K562 (cell line): Measurements from ENCODE around the gene PTX3. TPM values are rescaled to one million over a fixed set of nuclear protein-coding genes. Genes with fewer than 3 reads are reported as not detected.

Experiments used
- ATAC-seq: fragments of 200-7000 bp; cut with Tn5 transposase; 3 replicates; pipeline ENCODE4 v1.9.1; 2020; ENCODE audit warnings: moderate library complexity
- BruUV-seq: library from RNA; stranded (reverse); fragments of 400-500 nt; replicated peaks from 2 replicates; lab custom pipeline; 2021; lab: Mats Ljungman, UMichigan
- CTCF ChIA-PET: fragments of 300-600 bp; formaldehyde crosslinking; extraction: SDS; loops from one replicate; lab custom pipeline; 2021; ENCODE audit warnings: low intra/inter-chr PET ratio; lab: Yijun Ruan, JAX
- POLR2A ChIA-PET: fragments of 300-600, 350-650 bp; sonication (Branson Sonifier 250); formaldehyde crosslinking; extraction: SDS; loops from one replicate; lab custom pipeline; 2021; ENCODE audit warnings: antibody characterized with exemption, inconsistent platforms; lab: Yijun Ruan, JAX
- DNase-seq, 4 experiments: peaks; one replicate each; pipeline versions ENCODE4 v3.0.0 to v3.0.0-alpha.2; 2011 to 2018; ENCODE audit warnings: low spot score in 3 of 4, mixed read lengths in 3 of 4; ENCODE audit errors: extremely low read depth in 1 of 4
- FAIRE-seq: peaks from 2 replicates; lab custom pipeline; 2011; peaks lifted over from hg19 to GRCh38; lab: Jason Lieb, UNC
- H2AFZ ChIP-seq: 2 replicates; pipeline ENCODE4 v1.6.0; 2011; ENCODE audit warnings: low read depth, low read length, control low read depth, inconsistent platforms
- H3K27ac ChIP-seq: fragments of 200-600 bp; 3 replicates; pipeline ENCODE4 v1.8.0; 2011; ENCODE audit warnings: low read depth, mild to moderate bottlenecking, control low read depth, inconsistent platforms, low read length, moderate library complexity, mixed read lengths; ENCODE audit errors: extremely low read depth
- H3K27me3 ChIP-seq, 2 experiments: fragments of 300-600 bp in 1 of 2; 2 replicates in 1 of 2; 3 replicates in 1 of 2; pipeline versions ENCODE4 v1.6.0 to v1.8.0; 2011; ENCODE audit warnings: inconsistent platforms in 2 of 2, low read length in 2 of 2, mild to moderate bottlenecking in 1 of 2, mixed read lengths in 1 of 2, moderate library complexity in 1 of 2; ENCODE audit not compliant: control insufficient read depth in 2 of 2, insufficient read depth in 2 of 2
- H3K36me3 ChIP-seq: fragments of 300-600 bp; 3 replicates; pipeline ENCODE4 v1.8.0; 2011; ENCODE audit warnings: mild to moderate bottlenecking, low read length, inconsistent platforms; ENCODE audit not compliant: control insufficient read depth, insufficient read depth
- H3K4me1 ChIP-seq, 2 experiments: fragments of 200-600 bp in 1 of 2; replicated peaks in 1 of 2; 2 replicates in 1 of 2; 3 replicates in 1 of 2; pipeline versions ENCODE4 v1.5.1 to v1.8.0; 2011; ENCODE audit warnings: inconsistent platforms in 2 of 2, low read length in 2 of 2, mild to moderate bottlenecking in 1 of 2, mixed read lengths in 1 of 2, moderate library complexity in 1 of 2; ENCODE audit not compliant: control insufficient read depth in 2 of 2, insufficient read depth in 2 of 2
- H3K4me2 ChIP-seq: 2 replicates; pipeline ENCODE4 v1.6.1; 2011; ENCODE audit warnings: low read length, control low read depth, inconsistent platforms, mixed read lengths; ENCODE audit not compliant: insufficient read depth
- H3K4me3 ChIP-seq: fragments of 200-600 bp; sonication (generic), shearing (Covaris generic); 2 replicates; pipeline ENCODE4 v1.5.1; 2016; ENCODE audit warnings: control low read depth, inconsistent platforms
- H3K79me2 ChIP-seq: fragments of 200-600 bp; 3 replicates; pipeline ENCODE4 v1.8.0; 2011; ENCODE audit warnings: low read length, inconsistent platforms; ENCODE audit not compliant: control insufficient read depth, insufficient read depth
- H3K9ac ChIP-seq, 2 experiments: 2 replicates each; pipeline versions ENCODE4 v1.6.0 to v1.6.1; 2011; ENCODE audit warnings: low read depth in 2 of 2, low read length in 2 of 2, control low read depth in 1 of 2, inconsistent platforms in 1 of 2, mild to moderate bottlenecking in 1 of 2, mixed read lengths in 1 of 2; ENCODE audit not compliant: insufficient read depth in 1 of 2
- H3K9me1 ChIP-seq: one replicate; pipeline ENCODE4 v1.6.0; 2011; ENCODE audit warnings: inconsistent platforms, mild to moderate bottlenecking, low read length, moderate library complexity; ENCODE audit not compliant: control insufficient read depth, insufficient read depth
- H3K9me3 ChIP-seq: replicated peaks from 2 replicates; pipeline ENCODE4 v1.5.1; 2011; ENCODE audit warnings: low read depth, low read length, inconsistent platforms; ENCODE audit not compliant: control insufficient read depth, insufficient read depth
- H4K20me1 ChIP-seq: replicated peaks from 2 replicates; pipeline ENCODE4 v1.6.1; 2011; ENCODE audit warnings: low read length, inconsistent platforms, mixed read lengths; ENCODE audit not compliant: control insufficient read depth, insufficient read depth
- GATAD2A ChIP-seq: fragments of 450-650 bp; IDR thresholded peaks from 2 replicates; pipeline ENCODE4 v1.6.1; 2017
- LEF1 ChIP-seq: fragments of 450-650 bp; IDR thresholded peaks from 2 replicates; pipeline ENCODE4 v1.6.1; 2016; ENCODE audit warnings: mild to moderate bottlenecking
- NFE2 ChIP-seq: IDR thresholded peaks from 2 replicates; pipeline ENCODE4 v1.6.1; 2014; ENCODE audit warnings: antibody characterized with exemption, low read depth
- PCBP2 ChIP-seq: fragments of 200-400 bp; formaldehyde crosslinking; IDR thresholded peaks from 2 replicates; pipeline ENCODE4 v1.6.1; 2018; ENCODE audit warnings: low read length, low read depth, mild to moderate bottlenecking, moderate library complexity; ENCODE audit not compliant: poor library complexity, severe bottlenecking
- SOX6 ChIP-seq: fragments of 450-650 bp; IDR thresholded peaks from 2 replicates; pipeline ENCODE4 v1.6.1; 2014; ENCODE audit warnings: mild to moderate bottlenecking
- ZBTB12 ChIP-seq: fragments of 250-450 bp; sonication (Bioruptor Pico); IDR thresholded peaks from 2 replicates; pipeline ENCODE4 v1.4.0; 2020
- WGBS: fragments of 100-300 bp; shearing (Covaris generic); methylation state at CpG from one replicate; pipeline ENCODE4 v1.1.6; 2016; ENCODE audit warnings: low coverage, mixed read lengths; ENCODE audit not compliant: insufficient coverage; ENCODE audit errors: missing lambda C conversion rate; 5-methylcytosine and 5-hydroxymethylcytosine counted together
- in situ Hi-C: fragments of 300-500 bp; cut with MboI; formaldehyde crosslinking; loops from 4 replicates; pipeline ENCODE4 v1.15.0; 2018; ENCODE audit warnings: inconsistent platforms, mixed read lengths
- intact Hi-C: fragments of 100-400 bp; cut with micrococcal nuclease; formaldehyde crosslinking; loops from 2 replicates; pipeline ENCODE4 v1.14.2; 2022
- polyA plus RNA-seq, 8 experiments: library from polyadenylated mRNA; depleted of rRNA in 4 of 8; stranded (reverse) in 5 of 8; unstranded in 3 of 8; fragments of >200 nt; fragmentation: Nextera tagmentation in 2 of 8; fragmentation: Illumina TruSeq in 1 of 8; extraction: Ambion mirVana in 2 of 8; extraction: Trizol in 1 of 8; gene quantifications; 2 replicates each; pipeline versions ENCODE4 v1.2.1 to v1.2.3, GENCODE V29; 2011 to 2014; ENCODE audit warnings: inconsistent platforms in 1 of 8, missing spikeins in 1 of 8
- total RNA-seq, 7 experiments: library from RNA; depleted of rRNA in 6 of 7; stranded (reverse); fragments of >200 nt in 6 of 7; fragmentation: Illumina TruSeq in 2 of 7; extraction: Trizol in 2 of 7; gene quantifications; 2 replicates each; pipeline versions ENCODE4 v1.2.1 to v1.2.3, GENCODE V29; 2011 to 2021; ENCODE audit warnings: low replicate concordance in 1 of 7
- TF ChIP-seq, protein P1 (sequence below): IDR thresholded peaks from 2 replicates; pipeline ENCODE4 v1.6.1; 2011; ENCODE audit warnings: borderline replicate concordance, low read depth, mild to moderate bottlenecking, moderate library complexity, low read length; ENCODE audit not compliant: insufficient read depth, poor library complexity, severe bottlenecking
- TF ChIP-seq, protein P2 (sequence below): fragments of 250-450 bp; sonication (Bioruptor Pico); IDR thresholded peaks from 2 replicates; pipeline ENCODE4 v1.8.0; 2022; ENCODE audit warnings: moderate library complexity, mild to moderate bottlenecking, inconsistent platforms

PTX3 gene
- total and polyA plus RNA-seq, 9 of the 15 experiments (the other 6 are each of a cell fraction or from before 2014, with no cell fraction given) = 0.04 to 0.33 (median 0.15) TPM; not detected in 2

GRCh38 chr3:157459706-157460105 is 23.1 kb downstream of the PTX3 start:
- BruUV-seq = no TSS peak

GRCh38 chr3:157460253-157460652 is 23.6 kb downstream of the PTX3 start:
- POLR2A ChIA-PET = no interaction called here
- in situ Hi-C loops = no loop called here
- WGBS = 21% methylated on average over 2 of the region's 2 CpGs
- no peak for TF ChIP-seq SOX6
- TF ChIP-seq GATAD2A = no peak
- TF ChIP-seq NFE2 = no peak
- no peak for TF ChIP-seq ZBTB12 (CRISPR knock-in tag)
- TF ChIP-seq, protein P1, sequence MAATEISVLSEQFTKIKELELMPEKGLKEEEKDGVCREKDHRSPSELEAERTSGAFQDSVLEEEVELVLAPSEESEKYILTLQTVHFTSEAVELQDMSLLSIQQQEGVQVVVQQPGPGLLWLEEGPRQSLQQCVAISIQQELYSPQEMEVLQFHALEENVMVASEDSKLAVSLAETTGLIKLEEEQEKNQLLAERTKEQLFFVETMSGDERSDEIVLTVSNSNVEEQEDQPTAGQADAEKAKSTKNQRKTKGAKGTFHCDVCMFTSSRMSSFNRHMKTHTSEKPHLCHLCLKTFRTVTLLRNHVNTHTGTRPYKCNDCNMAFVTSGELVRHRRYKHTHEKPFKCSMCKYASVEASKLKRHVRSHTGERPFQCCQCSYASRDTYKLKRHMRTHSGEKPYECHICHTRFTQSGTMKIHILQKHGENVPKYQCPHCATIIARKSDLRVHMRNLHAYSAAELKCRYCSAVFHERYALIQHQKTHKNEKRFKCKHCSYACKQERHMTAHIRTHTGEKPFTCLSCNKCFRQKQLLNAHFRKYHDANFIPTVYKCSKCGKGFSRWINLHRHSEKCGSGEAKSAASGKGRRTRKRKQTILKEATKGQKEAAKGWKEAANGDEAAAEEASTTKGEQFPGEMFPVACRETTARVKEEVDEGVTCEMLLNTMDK = no peak
- TF ChIP-seq, protein P2, sequence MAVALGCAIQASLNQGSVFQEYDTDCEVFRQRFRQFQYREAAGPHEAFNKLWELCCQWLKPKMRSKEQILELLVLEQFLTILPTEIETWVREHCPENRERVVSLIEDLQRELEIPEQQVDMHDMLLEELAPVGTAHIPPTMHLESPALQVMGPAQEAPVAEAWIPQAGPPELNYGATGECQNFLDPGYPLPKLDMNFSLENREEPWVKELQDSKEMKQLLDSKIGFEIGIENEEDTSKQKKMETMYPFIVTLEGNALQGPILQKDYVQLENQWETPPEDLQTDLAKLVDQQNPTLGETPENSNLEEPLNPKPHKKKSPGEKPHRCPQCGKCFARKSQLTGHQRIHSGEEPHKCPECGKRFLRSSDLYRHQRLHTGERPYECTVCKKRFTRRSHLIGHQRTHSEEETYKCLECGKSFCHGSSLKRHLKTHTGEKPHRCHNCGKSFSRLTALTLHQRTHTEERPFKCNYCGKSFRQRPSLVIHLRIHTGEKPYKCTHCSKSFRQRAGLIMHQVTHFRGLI = no peak

More at GRCh38 chr3:157459706-157460105, 23.1 kb downstream of the PTX3 start:
- Histone ChIP-seq H4K20me1 (no peaks in the 10 kb centered on the region), H3K79me2 (no peaks in the 10 kb centered on the region), H3K9ac (no peak overlapping the region), H3K27ac (no peak overlapping the region), H3K9me3 (no peaks in the 10 kb centered on the region), H3K4me2 (no peak overlapping the region), H3K4me3 (no peak overlapping the region), H3K9me1 (no peaks in the 10 kb centered on the region), H3K4me1 (no peaks in the 10 kb centered on the region), H3K36me3 (no peaks in the 10 kb centered on the region), H2AFZ (no peak overlapping the region), H3K27me3 (no peaks in the 10 kb centered on the region)
- no peak for DNase-seq
- POLR2A ChIA-PET = no interaction called here
- WGBS = 0% methylated on average over 2 of the region's 2 CpGs
- TF ChIP-seq PCBP2 (no peak), LEF1 (no peak)
- intact Hi-C loops = no loop called here
- CTCF ChIA-PET = no interaction called here
- in situ Hi-C loops = no loop called here
- ATAC-seq = no peak
- peak; percentile 23 for FAIRE-seq

More at GRCh38 chr3:157460253-157460652, 23.6 kb downstream of the PTX3 start:
- no peak for DNase-seq
- H3K9me1 ChIP-seq = no peaks in the 10 kb centered on the region
- H3K4me3 ChIP-seq = no peak overlapping the region
- no peaks in the 10 kb centered on the region for H3K36me3 ChIP-seq
- no TSS peak for BruUV-seq
- H3K79me2 ChIP-seq = no peaks in the 10 kb centered on the region
- no peak overlapping the region for H3K9ac ChIP-seq
- intact Hi-C loops = no loop called here
- H2AFZ ChIP-seq = no peak overlapping the region
- no peak overlapping the region for H3K27ac ChIP-seq
- no peaks in the 10 kb centered on the region for H4K20me1 ChIP-seq
- H3K4me2 ChIP-seq = no peak overlapping the region
- no peaks in the 10 kb centered on the region for H3K9me3 ChIP-seq
- CTCF ChIA-PET = no interaction called here
- FAIRE-seq = no peak
- H3K4me1 ChIP-seq = no peaks in the 10 kb centered on the region
- no peak for ATAC-seq
- H3K27me3 ChIP-seq = no peaks in the 10 kb centered on the region
